Loucy (cell line): ENCODE measurements around the gene TSPAN19.

Source experiments
- H2AFZ ChIP-seq: fragments of 200-600 bp; sonication (generic); 2 replicates; pipeline ENCODE4 v1.6.0; 2016; ENCODE audit warnings: antibody characterized with exemption, mild to moderate bottlenecking, low read length, moderate library complexity
- H3F3A ChIP-seq: fragments of 200-600 bp; 2 replicates; pipeline ENCODE4 v1.6.0; 2016; ENCODE audit warnings: antibody characterized with exemption, low read depth, mild to moderate bottlenecking
- H3K27me3 ChIP-seq: fragments of 200-600 bp; sonication (generic); 2 replicates; pipeline ENCODE4 v1.6.1; 2014; ENCODE audit warnings: low read length, mild to moderate bottlenecking; ENCODE audit not compliant: insufficient read depth, poor library complexity, severe bottlenecking
- H3K36me3 ChIP-seq: fragments of 200-600 bp; sonication (generic); 2 replicates; pipeline ENCODE4 v1.6.1; 2016; ENCODE audit warnings: low read length; ENCODE audit not compliant: insufficient read depth
- H3K4me1 ChIP-seq: fragments of 200-600 bp; sonication (generic); 2 replicates; pipeline ENCODE4 v1.5.1; 2014; ENCODE audit warnings: low read length, mild to moderate bottlenecking; ENCODE audit not compliant: insufficient read depth, poor library complexity, severe bottlenecking
- H3K4me2 ChIP-seq: fragments of 200-600 bp; sonication (generic); 2 replicates; pipeline ENCODE4 v1.6.0; 2014; ENCODE audit warnings: antibody characterized with exemption, low read length, low read depth, mild to moderate bottlenecking; ENCODE audit not compliant: poor library complexity, severe bottlenecking
- H3K4me3 ChIP-seq: fragments of 200-600 bp; sonication (generic); 2 replicates; pipeline ENCODE4 v1.5.1; 2014; ENCODE audit warnings: low read length, mild to moderate bottlenecking, mixed read lengths; ENCODE audit not compliant: poor library complexity, severe bottlenecking
- H3K79me2 ChIP-seq: fragments of 200-600 bp; sonication (generic); 2 replicates; pipeline ENCODE4 v1.6.1; 2014; ENCODE audit warnings: low read length; ENCODE audit not compliant: insufficient read depth
- H3K9ac ChIP-seq: fragments of 200-600 bp; sonication (generic); 2 replicates; pipeline ENCODE4 v1.6.0; 2014; ENCODE audit warnings: mild to moderate bottlenecking, low read depth, low read length, moderate library complexity; ENCODE audit not compliant: poor library complexity, severe bottlenecking
- H3K9me2 ChIP-seq: fragments of 200-600 bp; sonication (generic); replicated peaks from 2 replicates; pipeline ENCODE4 v1.6.1; 2016; ENCODE audit warnings: low read depth, low read length, mixed read lengths
- H3K9me3 ChIP-seq: fragments of 200-600 bp; sonication (generic); 2 replicates; pipeline ENCODE4 v1.6.1; 2014; ENCODE audit warnings: mild to moderate bottlenecking, antibody characterized with exemption, low read length, low read depth; ENCODE audit not compliant: insufficient read depth
- H4K20me1 ChIP-seq: fragments of 200-600 bp; sonication (generic); 2 replicates; pipeline ENCODE4 v1.6.0; 2014; ENCODE audit warnings: antibody characterized with exemption, low read length, mild to moderate bottlenecking; ENCODE audit not compliant: insufficient read depth, poor library complexity, severe bottlenecking
- EZH2phosphoT487 ChIP-seq: fragments of 200-600 bp; IDR thresholded peaks from 2 replicates; pipeline ENCODE4 v1.6.1; 2018; ENCODE audit warnings: antibody characterized with exemption, mild to moderate bottlenecking, moderate library complexity, borderline replicate concordance
- TF ChIP-seq, protein P1 (sequence below): fragments of 200-600 bp; sonication (generic); conservative IDR thresholded peaks from 2 replicates; pipeline ENCODE4 v1.5.1; 2014; ENCODE audit warnings: mild to moderate bottlenecking, antibody characterized with exemption, low read length

Gene TSPAN19

GRCh38 chr12:85041395-85041794, 5.3 kb upstream of the TSPAN19 start:
- no peaks in the 10 kb centered on the region for H3K36me3 ChIP-seq
- no peaks in the 10 kb centered on the region for H3K79me2 ChIP-seq
- no peaks in the 10 kb centered on the region for H3K9me2 ChIP-seq
- H2AFZ ChIP-seq, result no peak overlapping the region
- TF ChIP-seq, protein P1, sequence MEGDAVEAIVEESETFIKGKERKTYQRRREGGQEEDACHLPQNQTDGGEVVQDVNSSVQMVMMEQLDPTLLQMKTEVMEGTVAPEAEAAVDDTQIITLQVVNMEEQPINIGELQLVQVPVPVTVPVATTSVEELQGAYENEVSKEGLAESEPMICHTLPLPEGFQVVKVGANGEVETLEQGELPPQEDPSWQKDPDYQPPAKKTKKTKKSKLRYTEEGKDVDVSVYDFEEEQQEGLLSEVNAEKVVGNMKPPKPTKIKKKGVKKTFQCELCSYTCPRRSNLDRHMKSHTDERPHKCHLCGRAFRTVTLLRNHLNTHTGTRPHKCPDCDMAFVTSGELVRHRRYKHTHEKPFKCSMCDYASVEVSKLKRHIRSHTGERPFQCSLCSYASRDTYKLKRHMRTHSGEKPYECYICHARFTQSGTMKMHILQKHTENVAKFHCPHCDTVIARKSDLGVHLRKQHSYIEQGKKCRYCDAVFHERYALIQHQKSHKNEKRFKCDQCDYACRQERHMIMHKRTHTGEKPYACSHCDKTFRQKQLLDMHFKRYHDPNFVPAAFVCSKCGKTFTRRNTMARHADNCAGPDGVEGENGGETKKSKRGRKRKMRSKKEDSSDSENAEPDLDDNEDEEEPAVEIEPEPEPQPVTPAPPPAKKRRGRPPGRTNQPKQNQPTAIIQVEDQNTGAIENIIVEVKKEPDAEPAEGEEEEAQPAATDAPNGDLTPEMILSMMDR, result no peak
- no peak for TF ChIP-seq EZH2phosphoT487
- H3K4me3 ChIP-seq, result no peak overlapping the region
- H3K27me3 ChIP-seq, result no peaks in the 10 kb centered on the region
- no peaks in the 10 kb centered on the region for H3F3A ChIP-seq
- H3K9me3 ChIP-seq, result no peaks in the 10 kb centered on the region
- no peaks in the 10 kb centered on the region for H3K4me1 ChIP-seq
- H3K4me2 ChIP-seq, result no peak overlapping the region
- H4K20me1 ChIP-seq, result no peaks in the 10 kb centered on the region
- H3K9ac ChIP-seq, result no peak overlapping the region

DNA sequence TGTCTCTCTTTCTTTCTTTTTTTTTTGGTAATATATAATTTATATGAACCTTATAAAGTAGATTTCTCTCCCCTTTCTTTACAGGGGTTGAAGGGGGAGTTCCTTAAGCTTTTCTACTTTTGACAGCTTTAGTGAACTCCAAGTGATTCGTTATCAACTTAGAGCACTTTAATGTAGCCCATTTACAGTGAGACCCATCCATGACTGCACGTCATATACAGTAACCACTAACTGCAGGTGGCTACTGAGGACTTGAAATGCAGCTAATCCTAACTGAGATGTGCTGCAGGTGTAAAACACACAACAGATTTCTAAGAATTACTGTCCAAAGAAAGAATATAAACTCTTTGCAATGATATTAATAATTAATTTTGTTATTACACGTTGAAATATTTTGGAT, 656 bp upstream of the TSPAN19 start:
- no peak overlapping the region for H3K4me2 ChIP-seq
- no peak overlapping the region for H2AFZ ChIP-seq
- no peaks in the 10 kb centered on the region for H4K20me1 ChIP-seq
- no peaks in the 10 kb centered on the region for H3K9me2 ChIP-seq
- no peak overlapping the region for H3K4me3 ChIP-seq
- TF ChIP-seq, protein P1, result no peak
- TF ChIP-seq EZH2phosphoT487, result no peak
- no peaks in the 10 kb centered on the region for H3K27me3 ChIP-seq
- no peaks in the 10 kb centered on the region for H3K36me3 ChIP-seq
- no peaks in the 10 kb centered on the region for H3K4me1 ChIP-seq
- H3K9ac ChIP-seq, result no peak overlapping the region
- no peaks in the 10 kb centered on the region for H3F3A ChIP-seq
- no peaks in the 10 kb centered on the region for H3K79me2 ChIP-seq
- H3K9me3 ChIP-seq, result no peaks in the 10 kb centered on the region

DNA sequence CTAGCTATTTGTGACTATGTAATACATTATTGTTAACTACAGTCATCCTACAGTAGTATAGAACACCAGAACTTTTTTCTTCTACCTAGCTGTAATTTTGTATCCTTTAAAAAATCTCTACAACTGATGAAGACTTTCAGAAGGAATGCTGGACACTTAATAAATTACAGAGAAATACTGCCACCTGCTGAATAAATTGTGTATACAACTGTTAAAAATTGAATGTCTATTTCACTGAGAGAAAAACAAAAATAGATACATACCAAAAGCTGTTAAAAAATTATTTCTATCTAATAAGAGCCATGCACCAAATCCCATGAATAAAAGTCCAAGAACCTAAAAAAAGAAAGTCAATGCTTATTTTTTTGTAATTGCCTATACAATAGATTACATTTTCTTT, 6.6 kb downstream of the TSPAN19 start:
- Histone ChIP-seq H3K4me1 (no peaks in the 10 kb centered on the region), H3K4me3 (no peak overlapping the region), H4K20me1 (no peaks in the 10 kb centered on the region), H3K27me3 (no peaks in the 10 kb centered on the region), H3K9ac (no peak overlapping the region), H3K9me2 (no peaks in the 10 kb centered on the region), H3K79me2 (no peaks in the 10 kb centered on the region), H3K4me2 (no peak overlapping the region), H3K36me3 (no peaks in the 10 kb centered on the region), H3K9me3 (no peaks in the 10 kb centered on the region), H2AFZ (no peak overlapping the region), H3F3A (no peaks in the 10 kb centered on the region)
- TF ChIP-seq, protein P1, result peak; percentile 78
- TF ChIP-seq EZH2phosphoT487, result no peak
